ENCODE data around the gene GRID2. TPM values are rescaled to one million over a fixed set of nuclear protein-coding genes. Genes with fewer than 3 reads are reported as not detected.
A peak's percentile ranks its signal among the peaks of the same experiment; 100 is the strongest.

Gene GRID2
- total RNA-seq, 4 donors from 2014 or later, result 0.16 TPM; not detected in 3

- in situ Hi-C loops (cut with MboI; ENCODE audit: low pct_ligation_motif_present in 1 of 4, low pct_unique_long_range_greater_than_20kb in 1 of 4, low sequenced_read_pairs in 3 of 4) (no loop called here), intact Hi-C loops (cut with DNase I; ENCODE audit: low total_unique reads) (no loop called here)
- TF ChIP-seq POLR2AphosphoS5 (IDR thresholded peaks at IDR 0.05) (no peak), CTCF (IDR thresholded peaks at IDR 0.05) (no peak), POLR2A (IDR thresholded peaks at IDR 0.05) (no peak), EP300 (IDR thresholded peaks at IDR 0.05; ENCODE audit: low read depth) (no peak)
- DNase-seq, result no peak
- Histone ChIP-seq H3K4me3 (no peak overlapping the region), H3K36me3 (no peaks in the 10 kb centered on the region), H3K4me1 (no peaks in the 10 kb centered on the region), H3K27me3 (no peaks in the 10 kb centered on the region), H3K9me3 (no peaks in the 10 kb centered on the region), H3K27ac (no peak overlapping the region)
- WGBS, 2 donors (ENCODE audit: low coverage in 1 of 2), result 20 to 39% methylated on average over 2 of the region's 2 CpGs
Observed at GRCh38 chr4:93759506-93759905, 1455.7 kb downstream of the GRID2 start.

GRCh38 chr4:93760284-93760683 is 1456.5 kb downstream of the GRID2 start:
- H3K27me3 ChIP-seq, result no peaks in the 10 kb centered on the region
- H3K4me1 ChIP-seq, result no peaks in the 10 kb centered on the region
- intact Hi-C loops (cut with DNase I; ENCODE audit: low total_unique reads), result no loop called here
- H3K27ac ChIP-seq, result no peak overlapping the region
- in situ Hi-C loops (cut with MboI; ENCODE audit: low pct_ligation_motif_present in 1 of 4, low pct_unique_long_range_greater_than_20kb in 1 of 4, low sequenced_read_pairs in 3 of 4), result no loop called here
- no peak for DNase-seq
- WGBS, 2 donors (ENCODE audit: low coverage in 1 of 2), result 91 to 96% methylated on average over 2 of the region's 2 CpGs
- TF ChIP-seq POLR2AphosphoS5 (IDR thresholded peaks at IDR 0.05) (no peak), EP300 (IDR thresholded peaks at IDR 0.05; ENCODE audit: low read depth) (no peak), POLR2A (IDR thresholded peaks at IDR 0.05) (no peak), CTCF (IDR thresholded peaks at IDR 0.05) (no peak)
- no peaks in the 10 kb centered on the region for H3K9me3 ChIP-seq
- H3K36me3 ChIP-seq, result no peaks in the 10 kb centered on the region
- H3K4me3 ChIP-seq, result no peak overlapping the region

GRCh38 chr4:93761286-93761685 is 1457.5 kb downstream of the GRID2 start:
- in situ Hi-C loops (cut with MboI; ENCODE audit: low pct_ligation_motif_present in 1 of 4, low pct_unique_long_range_greater_than_20kb in 1 of 4, low sequenced_read_pairs in 3 of 4), result no loop called here
- H3K4me1 ChIP-seq, result no peaks in the 10 kb centered on the region
- no peak for DNase-seq
- TF ChIP-seq EP300 (IDR thresholded peaks at IDR 0.05; ENCODE audit: low read depth) (no peak), CTCF (IDR thresholded peaks at IDR 0.05) (no peak), POLR2AphosphoS5 (IDR thresholded peaks at IDR 0.05) (no peak), POLR2A (IDR thresholded peaks at IDR 0.05) (no peak)
- intact Hi-C loops (cut with DNase I; ENCODE audit: low total_unique reads), result no loop called here
- no peaks in the 10 kb centered on the region for H3K36me3 ChIP-seq
- no peak overlapping the region for H3K27ac ChIP-seq
- 57 to 64% methylated on average over 1 of the region's 1 CpG for WGBS, 2 donors (ENCODE audit: low coverage in 1 of 2)
- no peaks in the 10 kb centered on the region for H3K9me3 ChIP-seq
- H3K27me3 ChIP-seq, result no peaks in the 10 kb centered on the region
- no peak overlapping the region for H3K4me3 ChIP-seq

GRCh38 chr4:93764639-93765246 is 1461.0 kb downstream of the GRID2 start:
- intact Hi-C loops (cut with DNase I; ENCODE audit: low total_unique reads) (no loop called here), in situ Hi-C loops (cut with MboI; ENCODE audit: low pct_ligation_motif_present in 1 of 4, low pct_unique_long_range_greater_than_20kb in 1 of 4, low sequenced_read_pairs in 3 of 4) (no loop called here)
- no peaks in the 10 kb centered on the region for H3K36me3 ChIP-seq
- no peaks in the 10 kb centered on the region for H3K4me1 ChIP-seq
- TF ChIP-seq EP300 (IDR thresholded peaks at IDR 0.05; ENCODE audit: low read depth), result no peak
- no peak for TF ChIP-seq POLR2A (IDR thresholded peaks at IDR 0.05)
- no peak for TF ChIP-seq POLR2AphosphoS5 (IDR thresholded peaks at IDR 0.05)
- TF ChIP-seq CTCF (IDR thresholded peaks at IDR 0.05), result peak; percentile 52 to 70 (median 63)
- WGBS, 2 donors (ENCODE audit: low coverage in 1 of 2), result 2% methylated on average over 5 of the region's 5 CpGs
- no peaks in the 10 kb centered on the region for H3K9me3 ChIP-seq
- no peak for DNase-seq
- no peaks in the 10 kb centered on the region for H3K27me3 ChIP-seq
- no peak overlapping the region for H3K27ac ChIP-seq
- H3K4me3 ChIP-seq, result no peak overlapping the region

Measured in transverse colon (tissue), 4 donors.